ENCODE results near the gene CFB. TPM values are rescaled to one million over a fixed set of nuclear protein-coding genes. Genes with fewer than 3 reads are reported as not detected.
A peak's percentile ranks its signal among the peaks of the same experiment; 100 is the strongest.

Gene CFB
- total and polyA plus RNA-seq, 9 of the 15 experiments (the other 6 are each of a cell fraction or from before 2014, with no cell fraction given) = 0.08 to 0.91 (median 0.22) TPM; not detected in 4

GRCh38 chr6:31897612-31898382, 48.1 kb upstream of the CFB start, which contains the start of gene EHMT2 (continued):
- TF ChIP-seq BHLHE40 (IDR thresholded peaks at IDR 0.05; ENCODE audit: low read length) (peak; percentile 88), NR2F6 (CRISPR knock-in tag; IDR thresholded peaks at IDR 0.05) (no peak), KAT8 (IDR thresholded peaks at IDR 0.05; ENCODE audit: low read depth) (no peak), LCOR (CRISPR knock-in tag; IDR thresholded peaks at IDR 0.05) (peak; percentile 79), ATF3 (IDR thresholded peaks at IDR 0.05) (no peak), ATF3 (CRISPR knock-in tag; conservative IDR thresholded peaks at IDR 0.05) (no peak; the same call in 1 of the 2 replicates), ZBTB11 (CRISPR knock-in tag; IDR thresholded peaks at IDR 0.05) (no peak), ETV5 (CRISPR knock-in tag; IDR thresholded peaks at IDR 0.05; ENCODE audit: low read depth) (peak; percentile 70; the same call in 1 of the 2 replicates), ZNF143 (CRISPR knock-in tag; IDR thresholded peaks at IDR 0.05) (no peak), ETS2 (tag; IDR thresholded peaks at IDR 0.05; ENCODE audit: borderline replicate concordance, poor library complexity, severe bottlenecking) (no peak), EWSR1 (IDR thresholded peaks at IDR 0.05; ENCODE audit: borderline replicate concordance, low read depth, partially characterized antibody) (no peak), ERF (CRISPR knock-in tag; IDR thresholded peaks at IDR 0.05) (no peak), BRF1 (IDR thresholded peaks at IDR 0.05; ENCODE audit: borderline replicate concordance, extremely low read depth, insufficient read length) (no peak)
- TF ChIP-seq, protein P1, sequence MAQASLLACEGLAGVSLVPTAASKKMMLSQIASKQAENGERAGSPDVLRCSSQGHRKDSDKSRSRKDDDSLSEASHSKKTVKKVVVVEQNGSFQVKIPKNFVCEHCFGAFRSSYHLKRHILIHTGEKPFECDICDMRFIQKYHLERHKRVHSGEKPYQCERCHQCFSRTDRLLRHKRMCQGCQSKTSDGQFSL (CRISPR knock-in tag; IDR thresholded peaks at IDR 0.05) = peak; percentile 33; the same call in 1 of the 2 replicates
- TF ChIP-seq, protein P1 (tag; IDR thresholded peaks at IDR 0.05) = peak in 1 of 2 experiments; percentile 42; a peak in 2 of 4 replicates
- TF ChIP-seq, protein P2, sequence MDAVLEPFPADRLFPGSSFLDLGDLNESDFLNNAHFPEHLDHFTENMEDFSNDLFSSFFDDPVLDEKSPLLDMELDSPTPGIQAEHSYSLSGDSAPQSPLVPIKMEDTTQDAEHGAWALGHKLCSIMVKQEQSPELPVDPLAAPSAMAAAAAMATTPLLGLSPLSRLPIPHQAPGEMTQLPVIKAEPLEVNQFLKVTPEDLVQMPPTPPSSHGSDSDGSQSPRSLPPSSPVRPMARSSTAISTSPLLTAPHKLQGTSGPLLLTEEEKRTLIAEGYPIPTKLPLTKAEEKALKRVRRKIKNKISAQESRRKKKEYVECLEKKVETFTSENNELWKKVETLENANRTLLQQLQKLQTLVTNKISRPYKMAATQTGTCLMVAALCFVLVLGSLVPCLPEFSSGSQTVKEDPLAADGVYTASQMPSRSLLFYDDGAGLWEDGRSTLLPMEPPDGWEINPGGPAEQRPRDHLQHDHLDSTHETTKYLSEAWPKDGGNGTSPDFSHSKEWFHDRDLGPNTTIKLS (IDR thresholded peaks at IDR 0.05; ENCODE audit: borderline replicate concordance, low read depth) = no peak
